ENCODE data around the gene CHADL. TPM values are rescaled to one million over a fixed set of nuclear protein-coding genes. Genes with fewer than 3 reads are reported as not detected.

The CHADL gene
- total and polyA plus RNA-seq, 10 of the 15 experiments (the other 5 are each of a cell fraction or from before 2014, with no cell fraction given) = 0.24 TPM; not detected in 9

- TF ChIP-seq, protein P1, sequence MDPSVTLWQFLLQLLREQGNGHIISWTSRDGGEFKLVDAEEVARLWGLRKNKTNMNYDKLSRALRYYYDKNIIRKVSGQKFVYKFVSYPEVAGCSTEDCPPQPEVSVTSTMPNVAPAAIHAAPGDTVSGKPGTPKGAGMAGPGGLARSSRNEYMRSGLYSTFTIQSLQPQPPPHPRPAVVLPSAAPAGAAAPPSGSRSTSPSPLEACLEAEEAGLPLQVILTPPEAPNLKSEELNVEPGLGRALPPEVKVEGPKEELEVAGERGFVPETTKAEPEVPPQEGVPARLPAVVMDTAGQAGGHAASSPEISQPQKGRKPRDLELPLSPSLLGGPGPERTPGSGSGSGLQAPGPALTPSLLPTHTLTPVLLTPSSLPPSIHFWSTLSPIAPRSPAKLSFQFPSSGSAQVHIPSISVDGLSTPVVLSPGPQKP (IDR thresholded peaks at IDR 0.05; ENCODE audit: low read depth, low read length) = no peak
These were observed 3.6 kb downstream of the CHADL start (continued) for GRCh38 chr22:41237036-41237706.

DNA sequence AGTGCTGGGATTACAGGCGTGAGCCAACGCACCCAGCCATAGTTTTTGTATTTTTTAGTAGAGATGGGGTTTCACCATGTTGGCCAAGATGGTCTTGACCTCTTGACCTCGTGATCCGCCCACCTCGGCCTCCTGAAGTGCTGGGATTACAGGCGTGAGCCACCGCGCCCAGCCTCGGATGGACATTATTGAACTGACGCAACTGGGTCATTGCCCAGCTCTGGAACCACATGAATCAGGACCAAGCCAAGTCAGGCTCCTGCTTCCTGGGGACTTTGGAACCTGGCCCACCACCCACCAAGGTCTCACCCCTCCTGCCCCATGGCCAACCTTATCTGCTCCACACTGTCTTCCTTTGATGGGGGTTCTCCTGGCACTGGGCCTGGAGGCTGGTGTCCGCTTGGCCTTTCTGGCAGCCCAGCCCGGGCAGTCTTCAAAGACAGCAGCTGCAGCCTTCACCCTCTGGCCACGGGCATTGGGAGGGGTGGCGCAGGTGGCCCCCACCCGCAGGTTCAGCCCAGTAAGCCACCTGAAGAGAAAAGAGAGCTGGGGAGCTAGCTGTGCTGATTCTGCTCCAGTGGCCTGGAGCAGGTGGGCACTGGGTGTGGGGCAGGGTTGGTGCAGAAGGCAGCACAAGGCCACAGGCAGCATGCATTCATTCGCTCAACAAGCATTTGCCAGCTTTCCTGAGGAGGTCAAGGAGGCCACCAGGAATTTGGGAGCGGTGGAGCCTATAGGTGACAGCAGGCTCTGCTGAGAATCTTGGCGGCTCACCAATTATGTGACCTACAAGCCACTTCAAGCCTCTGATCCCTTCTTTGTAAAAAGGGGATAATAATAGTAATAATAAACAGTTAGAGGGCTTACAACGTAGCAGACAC lies 5.7 kb downstream of the CHADL start:
- Histone ChIP-seq H3K9me3 (replicated peaks; ENCODE audit: control insufficient read depth, insufficient read depth, low read length) (no peaks in the 10 kb centered on the region), H3K27me3 (replicated peaks in 1 of 2; ENCODE audit: control insufficient read depth in 2 of 2, insufficient read depth in 2 of 2, low read length in 1 of 2) (no peaks in the 10 kb centered on the region; a peak in 1 of 4 replicates), H3K79me2 (ENCODE audit: control insufficient read depth, insufficient read depth, low read length) (no peaks in the 10 kb centered on the region), H3K9ac (ENCODE audit: control insufficient read depth, insufficient read depth, low read length) (no peak overlapping the region), H3K4me2 (ENCODE audit: control insufficient read depth, insufficient read depth) (no peak overlapping the region), H3K36me3 (ENCODE audit: control insufficient read depth in 2 of 2, insufficient read depth in 2 of 2, low read length in 1 of 2) (no peaks in the 10 kb centered on the region), H3K4me3 (no peak overlapping the region), H4K20me1 (ENCODE audit: control insufficient read depth, insufficient read depth) (no peaks in the 10 kb centered on the region), H3K4me1 (ENCODE audit: control insufficient read depth, insufficient read depth, low read length) (peaks cover 3% of the 10 kb centered on the region; the same call in 1 of the 2 replicates), H3K27ac (ENCODE audit: control insufficient read depth, insufficient read depth) (no peak overlapping the region), H2AFZ (ENCODE audit: control insufficient read depth, low read depth, low read length) (no peak overlapping the region)
- in situ Hi-C loops (cut with MboI) (no loop called here), intact Hi-C loops (cut with micrococcal nuclease; ENCODE audit: unreplicated experiment) (no loop called here)
- ChIA-PET POLR2A (no interaction called here), RAD21 (ENCODE audit: unreplicated experiment) (interaction anchor here (1.6 kb wide), 1 partner anchor 202 kb away, joined by 3 read pairs; no protein-coding TSS in a partner anchor), CTCF (interaction anchor here (5.6 kb wide), 1 partner anchor 312 kb away, joined by 136 read pairs; no protein-coding TSS in a partner anchor), SMC1A (ENCODE audit: uncharacterized antibody, unreplicated experiment) (interaction anchor here (0.6 to 6.0 kb wide), 2 partner anchors 251 to 313 kb away, joined by 3 to 73 read pairs; no protein-coding TSS in a partner anchor)
- DNase-seq (ENCODE audit: low read depth, low spot score) = no peak
- ATAC-seq = no peak
- FAIRE-seq = no peak
- TF ChIP-seq NR2C1 (IDR thresholded peaks at IDR 0.05) (no peak), CREM (IDR thresholded peaks at IDR 0.05; ENCODE audit: low read depth) (no peak), RAD21 (IDR thresholded peaks at IDR 0.05; ENCODE audit: insufficient read depth, low read depth, low read length) (no peak), EZH2 (IDR thresholded peaks at IDR 0.05; ENCODE audit: borderline replicate concordance, control insufficient read depth, low read depth, low read length) (no peak), ZNF24 (IDR thresholded peaks at IDR 0.05) (no peak), PAX8 (IDR thresholded peaks at IDR 0.05) (no peak), E2F4 (IDR thresholded peaks at IDR 0.05; ENCODE audit: low read depth, low read length) (no peak), JUNB (IDR thresholded peaks at IDR 0.05) (no peak), GATAD2B (conservative IDR thresholded peaks at IDR 0.05; ENCODE audit: low read depth) (no peak)
- TF ChIP-seq, protein P2, sequence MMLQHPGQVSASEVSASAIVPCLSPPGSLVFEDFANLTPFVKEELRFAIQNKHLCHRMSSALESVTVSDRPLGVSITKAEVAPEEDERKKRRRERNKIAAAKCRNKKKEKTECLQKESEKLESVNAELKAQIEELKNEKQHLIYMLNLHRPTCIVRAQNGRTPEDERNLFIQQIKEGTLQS (IDR thresholded peaks at IDR 0.05; ENCODE audit: borderline replicate concordance, extremely low read depth, low read depth, low read length) = no peak
- TF ChIP-seq, protein P3, sequence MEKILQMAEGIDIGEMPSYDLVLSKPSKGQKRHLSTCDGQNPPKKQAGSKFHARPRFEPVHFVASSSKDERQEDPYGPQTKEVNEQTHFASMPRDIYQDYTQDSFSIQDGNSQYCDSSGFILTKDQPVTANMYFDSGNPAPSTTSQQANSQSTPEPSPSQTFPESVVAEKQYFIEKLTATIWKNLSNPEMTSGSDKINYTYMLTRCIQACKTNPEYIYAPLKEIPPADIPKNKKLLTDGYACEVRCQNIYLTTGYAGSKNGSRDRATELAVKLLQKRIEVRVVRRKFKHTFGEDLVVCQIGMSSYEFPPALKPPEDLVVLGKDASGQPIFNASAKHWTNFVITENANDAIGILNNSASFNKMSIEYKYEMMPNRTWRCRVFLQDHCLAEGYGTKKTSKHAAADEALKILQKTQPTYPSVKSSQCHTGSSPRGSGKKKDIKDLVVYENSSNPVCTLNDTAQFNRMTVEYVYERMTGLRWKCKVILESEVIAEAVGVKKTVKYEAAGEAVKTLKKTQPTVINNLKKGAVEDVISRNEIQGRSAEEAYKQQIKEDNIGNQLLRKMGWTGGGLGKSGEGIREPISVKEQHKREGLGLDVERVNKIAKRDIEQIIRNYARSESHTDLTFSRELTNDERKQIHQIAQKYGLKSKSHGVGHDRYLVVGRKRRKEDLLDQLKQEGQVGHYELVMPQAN (conservative IDR thresholded peaks at IDR 0.05) = no peak
- no TSS peak for BruUV-seq (replicated peaks)
- 64% methylated on average over 18 of the region's 19 CpGs for WGBS (ENCODE audit: insufficient coverage, insufficient replicate concordance, low lambda C conversion rate, missing lambda C conversion rate)
